DMS53 treated with DMSO at 0.1 percent for 48 hours (cell line): Measurements from ENCODE around the gene CROCC2.

ENCODE experiments used
- DNase-seq: peaks from one replicate; lab custom pipeline; 2025; ENCODE audit not compliant: unreplicated experiment; lab: John Stamatoyannopoulos, UW

CROCC2 gene

DNA sequence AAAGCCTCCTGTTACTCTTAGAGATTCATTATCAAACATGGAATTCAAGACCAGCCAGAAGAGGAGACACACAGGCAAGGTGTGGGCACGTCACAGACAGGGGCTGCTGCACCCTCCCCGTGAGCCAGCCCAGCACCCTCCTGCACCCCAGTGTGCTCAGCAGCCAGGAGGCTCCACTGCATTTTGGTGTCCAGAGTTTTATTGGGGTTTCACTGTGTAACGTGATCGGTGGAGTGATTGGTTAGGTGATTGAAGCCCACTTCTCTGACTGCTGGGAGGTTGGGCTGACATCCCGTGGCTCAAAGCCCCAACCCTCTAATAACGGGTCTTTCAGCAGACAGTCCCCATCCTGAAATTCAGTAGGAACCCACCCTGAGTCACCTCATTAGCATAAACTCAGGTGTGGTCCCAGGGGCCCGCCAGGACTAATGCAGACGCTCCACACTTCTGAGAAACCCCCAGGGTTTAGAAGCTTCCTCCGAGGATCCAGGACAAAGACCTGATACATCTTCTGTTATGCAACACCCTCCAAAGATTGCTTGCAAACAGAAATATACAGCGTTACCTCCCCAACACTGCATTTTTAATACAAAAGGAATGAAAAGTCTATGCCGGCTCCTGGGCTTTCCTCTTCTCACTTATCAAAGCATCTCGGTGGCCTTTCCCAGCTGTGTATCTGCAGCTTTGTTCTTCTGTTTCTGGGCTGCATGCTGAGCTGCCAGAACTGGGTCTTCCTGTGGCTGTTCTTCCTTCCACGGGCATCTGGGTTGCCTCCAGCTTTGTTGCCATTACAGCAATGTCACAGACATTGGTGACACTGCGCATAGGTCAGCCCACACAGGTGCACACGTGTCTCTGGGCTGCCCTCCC, 48.5 kb downstream of the CROCC2 start:
- no peak for DNase-seq

DNA sequence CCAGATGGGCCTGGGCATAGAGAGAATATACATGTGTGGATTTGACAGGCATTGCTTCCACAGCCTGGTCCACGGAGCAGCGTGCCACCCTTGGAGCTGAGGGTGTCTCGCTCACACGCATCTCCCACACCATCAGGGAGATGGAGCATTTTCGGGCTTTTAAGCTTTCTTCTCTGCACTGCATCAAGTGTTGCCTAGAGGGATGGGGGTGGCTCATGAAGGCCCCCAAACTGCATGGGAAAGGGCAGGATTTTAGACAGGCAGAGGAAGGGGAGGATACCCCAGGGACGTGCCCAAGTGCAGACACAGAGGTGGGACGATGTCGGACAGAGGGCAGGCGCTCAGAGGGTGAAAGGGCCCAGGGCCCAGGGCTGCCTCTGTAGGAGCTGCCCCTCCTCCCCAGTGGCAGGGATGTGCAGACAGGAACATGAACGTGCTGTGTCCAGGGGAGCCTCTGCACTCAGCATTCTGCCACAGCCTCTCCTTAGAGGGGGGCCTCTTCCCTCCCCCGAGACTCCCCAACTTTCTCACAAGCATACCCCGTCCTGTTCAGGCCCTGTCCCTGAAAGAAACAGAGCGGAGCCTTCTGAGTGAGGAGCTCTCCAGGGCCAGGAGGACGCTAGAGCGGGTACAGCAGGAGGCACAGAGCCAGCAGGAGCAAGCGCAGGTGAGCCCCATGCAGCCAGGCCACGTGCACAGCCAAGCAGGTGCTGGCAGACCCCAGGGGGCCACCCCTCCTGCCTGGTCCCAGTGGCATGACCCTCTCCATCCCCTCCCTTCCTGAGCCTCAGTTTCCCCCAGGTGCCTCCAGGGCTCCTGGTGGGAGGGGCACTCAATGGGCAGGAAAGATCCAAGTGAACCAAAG, 49.4 kb downstream of the CROCC2 start:
- DNase-seq, result no peak

DNA sequence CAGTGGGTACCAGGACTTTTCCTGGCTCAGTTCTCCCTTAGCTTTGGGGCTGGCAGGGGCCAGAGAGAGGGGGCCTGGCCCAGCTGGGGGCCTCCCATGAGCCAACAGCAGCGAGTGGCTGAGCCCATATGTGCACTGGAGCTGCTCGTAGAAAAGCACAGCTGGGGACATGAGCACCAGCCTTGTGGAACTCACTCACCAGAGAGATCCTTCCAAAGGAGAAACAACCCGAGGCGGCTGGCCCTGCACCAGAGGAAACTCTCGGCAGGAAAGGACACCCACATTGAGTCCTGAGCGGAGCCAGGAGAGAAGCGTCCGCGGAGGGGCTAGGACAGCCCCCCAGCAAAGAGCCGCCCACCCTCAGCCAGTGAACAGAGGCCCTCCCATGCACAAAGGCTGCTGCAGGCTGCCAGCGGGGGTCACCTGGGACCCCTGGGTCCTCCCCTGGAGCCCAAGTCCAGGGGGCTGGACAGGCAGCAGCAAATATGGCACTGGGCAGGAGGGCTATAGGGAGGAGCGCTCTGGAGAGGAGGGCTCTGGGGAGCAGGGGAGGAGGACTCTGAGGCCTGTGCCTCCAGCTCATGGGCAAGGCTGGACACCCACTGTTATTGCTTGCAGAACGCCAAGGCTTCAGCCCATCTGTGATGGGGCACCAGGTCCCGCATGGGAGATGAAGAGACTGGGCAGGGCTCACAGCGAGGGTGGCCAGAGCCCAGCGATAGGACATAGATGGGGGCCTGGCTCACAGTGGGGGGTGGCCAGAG, 50.2 kb downstream of the CROCC2 start:
- no peak for DNase-seq

DNA sequence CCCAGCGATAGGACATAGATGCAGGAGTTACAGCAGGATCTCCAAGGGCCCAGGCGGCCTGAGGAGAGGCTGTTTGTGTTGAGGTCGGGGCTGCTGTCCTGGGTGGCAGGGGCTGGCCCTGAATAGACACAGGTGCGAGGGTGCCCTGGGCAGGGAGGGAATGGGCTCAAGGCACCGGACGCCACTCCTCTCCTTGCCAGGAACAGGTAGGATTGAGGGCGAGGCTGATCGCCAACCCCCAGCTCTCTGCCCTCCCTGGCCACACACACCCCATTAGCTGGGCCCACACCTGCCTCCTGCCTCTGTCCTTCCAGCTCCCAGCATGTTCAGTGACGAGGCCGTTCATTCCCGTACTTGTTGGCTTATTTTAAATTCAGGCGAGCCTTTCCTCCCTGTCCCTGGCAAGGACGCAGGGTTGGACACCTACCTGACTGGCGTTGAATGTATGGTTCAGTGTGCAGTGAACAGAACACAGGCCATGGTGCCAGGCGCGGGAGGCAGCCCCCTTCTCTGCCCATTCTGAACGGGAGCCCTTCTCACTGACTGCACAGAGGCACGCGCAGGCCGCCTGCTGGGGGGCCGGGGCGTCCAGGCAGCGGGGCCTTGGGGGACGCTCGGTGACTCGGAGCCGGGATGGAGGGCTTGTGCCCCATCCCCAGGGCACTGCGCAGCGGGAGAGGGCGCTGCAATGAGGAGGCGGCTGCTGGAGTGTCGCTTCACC, 51.0 kb downstream of the CROCC2 start:
- DNase-seq, result no peak

DNA sequence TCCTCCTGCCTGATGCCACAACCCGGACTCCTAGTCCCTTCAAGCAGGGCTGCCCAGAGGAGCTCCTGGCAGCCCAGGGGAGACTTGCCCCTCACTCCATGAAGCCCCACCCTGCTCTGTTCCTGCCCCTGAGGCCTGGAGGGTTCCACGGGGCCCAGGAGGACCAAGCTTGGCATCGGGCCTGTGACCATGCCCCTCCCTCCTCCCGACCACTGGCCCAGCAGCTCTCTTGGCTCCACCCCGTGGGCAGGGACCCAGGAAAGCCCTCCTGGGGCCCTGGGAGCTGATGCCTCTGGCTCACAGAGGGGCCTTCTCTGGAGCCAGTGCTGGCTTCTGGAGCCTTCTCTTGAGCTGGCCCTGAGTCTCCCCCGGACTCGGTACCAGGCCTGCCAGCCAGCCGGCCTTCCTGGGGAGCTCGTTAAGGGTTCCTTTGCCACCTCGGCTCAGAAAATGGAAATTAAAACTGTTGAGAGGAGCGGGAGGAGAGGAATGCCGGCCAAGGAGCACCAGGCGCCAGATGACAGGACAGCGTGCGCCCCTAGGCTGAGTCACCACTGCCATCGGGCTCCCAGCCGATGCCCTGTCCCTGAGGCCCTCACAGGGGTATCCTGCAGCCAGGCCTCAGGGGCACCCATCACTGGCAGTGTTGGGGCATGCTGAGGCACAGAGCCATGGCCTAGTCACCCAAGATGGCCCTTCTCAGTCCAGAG, 51.7 kb downstream of the CROCC2 start:
- no peak for DNase-seq

DNA sequence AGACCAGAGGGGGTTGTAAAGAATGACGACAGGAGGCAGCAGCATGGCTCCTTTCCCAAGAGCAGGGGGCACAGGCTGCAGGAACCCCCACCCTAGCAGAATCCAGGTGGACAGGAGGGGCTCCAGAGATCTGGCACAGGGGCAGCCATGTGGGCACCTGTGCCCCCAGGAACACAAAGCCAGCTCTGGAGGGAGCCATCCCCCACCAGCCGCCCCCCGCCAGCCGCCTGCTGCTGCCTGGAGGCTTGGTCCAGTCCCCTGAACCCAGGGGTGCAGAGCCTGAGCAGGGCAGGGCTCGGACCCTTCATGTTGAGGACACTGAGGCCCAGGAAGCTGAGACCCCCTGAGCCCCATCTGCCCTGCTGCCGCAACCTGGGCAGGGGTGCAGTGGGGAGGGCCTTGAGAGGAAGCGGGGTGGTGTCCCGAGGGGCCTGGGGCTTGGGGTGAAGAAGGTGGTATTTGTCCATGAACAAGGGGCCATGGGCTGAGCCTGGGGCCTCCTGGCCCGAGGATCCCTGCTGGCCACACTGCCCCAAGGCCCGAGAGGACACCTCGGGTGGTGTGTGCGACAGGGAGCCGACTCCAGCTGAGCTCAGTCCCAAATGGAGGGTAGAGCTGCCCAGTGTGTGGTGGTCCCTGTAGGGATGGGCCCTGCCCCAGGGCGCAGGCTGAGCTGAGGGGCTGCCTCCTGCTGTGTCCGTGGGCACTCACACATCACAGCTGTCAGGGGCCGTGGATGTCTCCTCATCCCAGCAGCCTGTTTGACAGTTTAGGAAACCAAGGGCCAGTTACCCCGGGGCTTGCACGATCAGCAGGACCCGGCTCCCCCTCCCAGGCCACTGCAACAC, 52.5 kb downstream of the CROCC2 start:
- DNase-seq, result no peak

DNA sequence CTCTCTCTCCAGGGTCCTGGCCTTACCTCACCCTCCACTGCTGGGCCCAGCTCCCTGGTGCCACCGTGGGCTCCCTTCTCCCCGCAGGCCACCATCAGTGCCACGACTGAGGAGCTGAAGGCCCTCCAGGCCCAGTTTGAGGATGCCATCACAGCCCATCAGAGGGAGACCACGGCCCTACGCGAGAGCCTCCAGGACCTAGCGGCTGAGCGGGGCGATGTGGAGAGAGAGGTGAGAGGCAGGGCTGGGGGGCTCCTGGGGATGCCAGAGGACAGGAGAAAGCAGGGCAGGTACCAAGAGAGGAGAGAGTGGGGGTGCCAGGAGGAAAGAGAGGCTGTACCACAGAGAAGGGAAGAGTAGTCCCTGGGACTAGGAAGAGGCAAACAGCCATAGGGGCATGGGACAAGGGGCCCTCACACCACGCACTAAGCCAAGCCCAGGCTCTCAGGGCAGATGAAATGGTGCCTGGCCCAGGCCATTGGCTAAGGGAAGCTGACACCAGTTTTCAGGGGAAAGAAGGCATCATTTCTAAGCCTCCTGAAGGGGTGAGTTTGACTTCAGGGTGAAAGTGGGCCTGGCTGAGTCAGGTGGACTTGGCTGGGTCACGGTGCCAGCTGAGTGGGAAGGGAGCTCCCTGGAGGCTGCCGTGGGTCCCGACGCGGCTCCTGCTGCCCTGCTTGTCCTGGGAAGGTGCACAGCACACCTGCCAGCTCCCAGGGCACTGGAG, 53.2 kb downstream of the CROCC2 start:
- no peak for DNase-seq

DNA sequence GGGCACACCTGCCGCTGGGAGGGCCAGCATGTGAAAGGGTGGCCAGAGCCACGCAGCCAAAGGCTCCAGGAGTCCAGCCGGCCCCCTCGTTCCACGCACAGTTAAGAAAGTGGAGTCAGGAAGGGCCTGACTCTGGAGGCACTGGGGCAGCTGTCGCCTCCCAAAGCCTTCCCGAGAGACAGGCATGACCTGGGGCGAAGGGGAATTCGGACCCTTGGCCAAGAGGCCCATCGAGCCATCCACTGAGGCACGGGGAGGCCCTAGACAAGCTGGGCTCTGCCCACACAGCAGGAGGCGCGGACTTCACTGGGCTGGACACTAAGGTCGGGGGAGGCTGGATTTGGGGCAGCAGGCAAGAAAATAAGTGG, 53.8 kb downstream of the CROCC2 start:
- no peak for DNase-seq

DNA sequence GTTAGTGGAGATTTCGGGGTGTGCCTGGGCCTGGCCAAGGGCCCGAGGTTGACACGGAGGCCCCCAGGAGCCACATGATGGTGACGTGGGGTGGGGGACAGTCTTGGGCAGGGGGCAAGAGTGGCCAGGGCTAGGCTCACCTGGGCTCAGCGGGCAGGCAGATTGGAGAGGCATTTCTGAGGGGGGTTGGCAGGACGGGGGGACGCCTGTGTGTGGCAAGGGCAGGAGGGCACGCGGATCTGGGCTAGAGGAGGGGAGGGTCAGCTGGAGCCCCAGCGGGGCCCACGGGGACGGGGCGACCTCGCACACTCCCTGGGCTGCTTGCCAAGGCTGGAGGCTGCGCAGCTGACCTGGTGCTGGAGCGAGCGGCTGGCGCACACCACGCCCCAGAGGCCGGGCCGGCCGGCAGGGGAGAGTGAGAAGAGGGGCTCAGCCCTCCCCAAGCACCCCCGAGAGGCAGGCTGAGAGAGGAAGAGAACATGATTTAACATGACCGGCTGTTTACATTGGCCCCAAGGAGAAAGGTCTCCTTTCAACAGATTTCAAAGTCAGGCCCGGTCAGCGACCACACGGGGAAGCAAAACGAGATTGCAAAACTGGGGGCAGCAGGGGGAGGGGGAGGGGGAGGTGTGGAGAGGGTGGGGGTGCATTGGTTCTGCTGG, 54.3 kb downstream of the CROCC2 start:
- no peak for DNase-seq

DNA sequence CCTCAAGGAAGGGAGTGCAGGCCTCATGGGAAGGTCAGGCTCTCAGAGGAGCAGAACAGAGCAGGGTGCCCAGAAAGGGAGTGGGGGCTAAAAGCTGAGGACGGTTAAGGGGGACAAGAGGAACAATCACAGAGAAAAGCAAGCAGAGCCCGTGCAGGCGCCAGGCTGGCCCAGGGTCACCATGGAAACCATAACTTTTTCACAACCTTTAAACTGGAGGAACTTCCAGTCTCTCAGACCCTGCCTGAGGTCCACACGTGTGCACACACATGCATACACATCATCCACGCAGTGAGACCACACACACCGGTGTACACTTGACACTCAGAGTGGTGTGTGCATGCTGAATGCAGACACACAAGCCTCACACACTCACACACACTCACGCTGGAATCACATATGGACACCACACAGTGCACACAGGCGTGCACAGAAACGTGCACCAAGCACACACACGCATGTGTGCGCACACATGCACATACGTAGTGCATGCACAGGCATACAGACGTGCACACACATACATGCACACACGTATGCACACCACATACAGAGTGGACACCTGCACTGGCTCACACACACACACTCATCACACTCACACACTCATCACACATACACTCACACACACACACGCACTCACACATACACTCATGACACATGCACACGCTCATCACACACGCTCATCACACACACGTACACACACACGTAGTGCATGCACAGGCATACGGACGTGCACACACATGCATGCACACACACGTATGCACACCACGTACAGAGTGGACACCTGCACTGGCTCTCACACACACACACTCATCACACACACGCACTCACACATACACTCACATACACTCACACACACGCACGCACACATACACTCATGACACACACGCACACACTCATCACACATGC, 55.1 kb downstream of the CROCC2 start:
- DNase-seq, result no peak

DNA sequence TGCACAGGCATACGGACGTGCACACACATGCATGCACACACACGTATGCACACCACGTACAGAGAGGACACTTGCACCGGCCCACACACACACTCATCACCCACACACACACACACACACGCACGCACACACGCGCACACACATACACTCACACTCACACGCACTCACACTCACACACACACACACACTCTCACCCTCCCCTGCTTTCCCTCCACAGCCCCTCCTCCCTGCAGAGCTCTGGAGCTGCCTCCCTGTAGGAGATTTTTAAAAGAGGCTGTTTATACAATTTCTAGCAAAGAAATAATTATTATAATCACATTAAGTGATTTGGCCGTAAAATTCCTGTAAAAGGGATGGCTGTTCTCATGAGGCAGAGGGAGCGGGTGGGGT, 55.8 kb downstream of the CROCC2 start:
- DNase-seq, result no peak

DNA sequence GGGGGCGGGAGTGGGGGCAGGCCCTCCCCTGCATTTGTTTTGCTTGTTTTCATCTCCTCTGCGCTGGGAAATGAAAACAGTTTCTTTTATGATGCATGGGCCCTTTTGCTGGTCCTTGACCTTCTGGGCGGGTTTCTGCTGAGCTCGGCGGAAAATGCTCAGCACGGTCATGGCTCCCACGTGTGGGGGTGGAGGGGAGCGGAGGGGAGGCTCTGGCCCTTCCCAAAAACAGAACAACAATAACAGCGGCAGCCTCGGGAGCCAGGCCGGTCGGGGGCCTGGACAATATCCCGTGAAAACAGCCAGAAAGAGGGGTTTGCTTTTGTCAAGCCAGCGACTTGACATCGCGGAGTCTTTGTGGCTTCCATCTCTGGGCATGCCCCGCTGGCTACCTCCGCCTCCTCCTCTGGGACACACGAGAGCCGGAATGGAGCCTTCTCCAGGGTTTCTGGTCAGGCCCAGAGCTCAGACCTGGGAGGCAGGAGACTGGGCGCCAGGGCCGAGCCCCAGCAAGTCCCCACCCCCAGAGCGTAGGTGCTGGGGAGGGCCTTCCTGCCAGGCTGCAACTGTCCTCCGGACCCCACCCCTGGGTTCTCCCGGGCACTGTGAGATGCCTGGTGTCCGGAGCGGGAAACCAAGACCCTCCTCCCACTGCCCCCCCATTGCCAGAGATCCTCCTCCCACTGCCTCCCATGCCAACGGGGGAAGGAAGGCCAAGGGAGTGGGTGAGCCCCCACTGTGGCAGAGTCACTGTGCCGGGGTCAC, 56.3 kb downstream of the CROCC2 start:
- no peak for DNase-seq

DNA sequence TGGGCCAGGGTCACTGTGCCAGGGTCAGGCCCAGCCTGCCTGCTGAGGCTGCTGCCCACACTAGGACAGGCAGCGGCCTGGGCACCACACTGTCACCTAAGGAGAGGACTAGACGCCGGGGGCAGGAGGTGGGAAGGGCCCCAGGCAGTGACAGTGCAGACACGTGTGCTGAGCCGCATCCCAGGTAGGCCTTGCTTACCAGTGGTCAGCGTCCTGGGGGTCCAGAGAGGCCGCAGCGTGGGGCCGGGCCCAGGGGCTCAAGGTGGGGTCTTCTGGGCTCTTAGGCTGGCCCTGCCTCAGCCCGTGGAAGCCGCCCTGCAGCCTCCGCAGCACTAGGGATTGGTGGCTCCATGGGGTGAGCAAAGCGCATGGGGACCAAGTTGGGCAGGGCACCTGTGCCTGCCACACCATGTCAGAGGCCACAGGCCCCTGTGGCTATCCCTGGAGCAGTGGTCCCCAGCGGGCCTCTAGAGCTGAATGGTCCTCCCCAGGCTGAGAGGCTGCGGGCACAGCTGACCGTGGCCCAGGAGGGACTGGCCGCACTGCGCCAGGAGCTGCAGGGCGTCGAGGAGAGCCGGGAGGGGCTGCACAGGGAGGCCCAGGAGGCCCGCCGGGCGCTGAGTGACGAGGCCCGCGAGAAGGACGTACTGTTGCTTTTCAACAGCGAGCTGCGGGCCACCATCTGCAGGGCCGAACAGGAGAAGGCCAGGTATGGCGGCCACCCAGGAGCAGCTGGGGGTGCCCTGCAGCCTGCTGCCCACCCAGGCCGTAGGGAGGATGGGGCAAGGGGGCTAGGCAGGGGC, 57.1 kb downstream of the CROCC2 start:
- DNase-seq, result no peak

DNA sequence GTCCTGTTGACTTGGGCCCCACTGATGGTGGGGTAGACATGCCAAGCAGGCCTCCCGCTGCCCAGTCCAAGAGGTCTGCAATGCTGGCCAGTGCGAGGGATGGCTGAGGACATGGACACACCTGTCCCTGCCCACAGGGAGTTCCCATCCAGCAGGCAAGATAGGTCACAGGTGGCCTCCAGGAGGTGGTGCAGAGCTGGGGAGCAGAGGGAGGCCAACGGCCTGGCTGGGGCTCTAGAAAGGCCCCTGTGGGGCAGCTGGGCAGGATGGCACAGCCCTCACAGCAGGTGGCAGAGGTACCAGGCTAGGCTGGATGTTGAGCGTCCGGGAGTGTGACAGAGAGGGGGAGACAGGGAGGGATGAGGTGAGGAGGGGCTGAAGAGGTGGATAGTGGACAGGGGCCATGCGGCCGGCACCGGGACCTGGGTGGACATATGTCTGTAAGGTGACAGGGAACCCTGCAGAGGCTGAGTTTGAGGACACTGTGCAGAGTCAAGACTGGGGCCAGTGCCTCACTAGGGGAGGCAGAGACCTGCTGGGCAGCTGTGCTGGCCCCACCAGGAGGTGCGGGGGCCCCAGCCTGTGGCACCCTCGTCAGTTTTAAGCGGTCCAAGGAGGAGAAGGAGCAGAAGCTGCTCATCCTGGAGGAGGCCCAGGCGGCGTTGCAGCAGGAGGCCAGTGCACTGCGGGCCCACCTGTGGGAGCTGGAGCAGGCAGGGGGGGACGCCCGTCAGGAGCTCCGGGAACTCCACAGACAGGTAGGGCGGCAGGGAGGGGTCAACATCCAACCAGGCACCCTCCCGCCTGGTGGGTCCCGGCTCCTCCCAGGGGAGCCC, 58.0 kb downstream of the CROCC2 start:
- DNase-seq, result no peak
